ENCODE data around the gene RCOR1. TPM values are rescaled to one million over a fixed set of nuclear protein-coding genes. Genes with fewer than 3 reads are reported as not detected.

Gene RCOR1
- total and polyA plus RNA-seq, 2 donors from 2014 or later, result 4.9 to 17.9 TPM

GRCh38 chr14:102565331-102565887 is 27.0 kb upstream of the RCOR1 start:
- intact Hi-C loops (cut with DNase I), result no loop called here
- H3K4me1 ChIP-seq (ENCODE audit: control insufficient read depth in 2 of 3, insufficient read depth in 2 of 3, low read depth in 1 of 3, low read length in 3 of 3), result no peaks in the 10 kb centered on the region
- no peaks in the 10 kb centered on the region for H3K27me3 ChIP-seq (ENCODE audit: control insufficient read depth, insufficient read depth, low read length)
- no peak overlapping the region for H3K4me3 ChIP-seq (ENCODE audit: low read length in 3 of 3)
- H3K36me3 ChIP-seq (ENCODE audit: control insufficient read depth in 2 of 3, insufficient read depth in 3 of 3, low read length in 3 of 3), result no peaks in the 10 kb centered on the region
- TF ChIP-seq CTCF (IDR thresholded peaks at IDR 0.05; ENCODE audit: borderline replicate concordance, extremely low read depth, insufficient read depth), result no peak
- H3K9ac ChIP-seq (ENCODE audit: low read length in 3 of 3), result no peak overlapping the region
- no peaks in the 10 kb centered on the region for H3K9me3 ChIP-seq (ENCODE audit: control insufficient read depth in 2 of 3, insufficient read depth in 1 of 3, low read length in 3 of 3)
- no peak overlapping the region for H3K27ac ChIP-seq (ENCODE audit: low read depth in 2 of 2, low read length in 2 of 2)
- DNase-seq (no peak), FAIRE-seq (no peak)

GRCh38 chr14:102565959-102566358 is 26.5 kb upstream of the RCOR1 start:
- Histone ChIP-seq H3K27me3 (ENCODE audit: control insufficient read depth, insufficient read depth, low read length) (no peaks in the 10 kb centered on the region), H3K4me3 (ENCODE audit: low read length in 3 of 3) (no peak overlapping the region), H3K9ac (ENCODE audit: low read length in 3 of 3) (no peak overlapping the region), H3K27ac (ENCODE audit: low read depth in 2 of 2, low read length in 2 of 2) (no peak overlapping the region), H3K9me3 (ENCODE audit: control insufficient read depth in 2 of 3, insufficient read depth in 1 of 3, low read length in 3 of 3) (no peaks in the 10 kb centered on the region), H3K36me3 (ENCODE audit: control insufficient read depth in 2 of 3, insufficient read depth in 3 of 3, low read length in 3 of 3) (no peaks in the 10 kb centered on the region), H3K4me1 (ENCODE audit: control insufficient read depth in 2 of 3, insufficient read depth in 2 of 3, low read depth in 1 of 3, low read length in 3 of 3) (no peaks in the 10 kb centered on the region)
- DNase-seq, result no peak
- no peak for TF ChIP-seq CTCF (IDR thresholded peaks at IDR 0.05; ENCODE audit: borderline replicate concordance, extremely low read depth, insufficient read depth)
- no peak for FAIRE-seq
- intact Hi-C loops (cut with DNase I), result no loop called here

- TF ChIP-seq CTCF (IDR thresholded peaks at IDR 0.05; ENCODE audit: borderline replicate concordance, extremely low read depth, insufficient read depth), result no peak
- no peaks in the 10 kb centered on the region for H3K36me3 ChIP-seq (ENCODE audit: control insufficient read depth in 2 of 3, insufficient read depth in 3 of 3, low read length in 3 of 3)
- H3K9me3 ChIP-seq (ENCODE audit: control insufficient read depth in 2 of 3, insufficient read depth in 1 of 3, low read length in 3 of 3), result no peaks in the 10 kb centered on the region
- intact Hi-C loops (cut with DNase I), result no loop called here
- no peak overlapping the region for H3K27ac ChIP-seq (ENCODE audit: low read depth in 2 of 2, low read length in 2 of 2)
- H3K9ac ChIP-seq (ENCODE audit: low read length in 3 of 3), result no peak overlapping the region
- DNase-seq (no peak), FAIRE-seq (no peak)
- peak overlapping the region in 1 of 3 donors; percentile 25 for H3K4me3 ChIP-seq (ENCODE audit: low read length in 3 of 3)
- no peaks in the 10 kb centered on the region for H3K4me1 ChIP-seq (ENCODE audit: control insufficient read depth in 2 of 3, insufficient read depth in 2 of 3, low read depth in 1 of 3, low read length in 3 of 3)
- H3K27me3 ChIP-seq (ENCODE audit: control insufficient read depth, insufficient read depth, low read length), result no peaks in the 10 kb centered on the region
Measured at GRCh38 chr14:102568115-102568614, 24.3 kb upstream of the RCOR1 start.

All from kidney (tissue), 14 donors.